ENCODE measurements around the gene SPECC1L.

The SPECC1L gene

DNA sequence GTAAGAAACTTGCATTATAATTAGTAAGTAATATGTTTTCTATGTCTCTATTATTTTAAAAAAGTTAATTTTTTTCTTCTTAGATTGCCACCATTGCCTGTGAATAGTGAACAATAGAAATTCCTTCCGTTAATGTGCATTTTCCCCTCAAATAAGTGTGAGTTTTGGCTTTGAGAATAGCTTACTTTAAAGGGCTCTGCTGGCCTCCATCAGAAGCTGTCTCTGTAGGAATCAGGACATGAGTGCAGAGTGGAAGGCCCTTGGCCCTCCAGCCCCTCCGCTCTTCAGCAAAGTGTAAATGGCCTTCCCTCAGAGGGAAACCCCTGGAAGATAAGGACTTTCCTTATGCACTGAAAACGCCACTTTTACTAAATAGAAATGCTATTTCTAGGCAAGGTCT is 132.7 kb downstream of the SPECC1L start:
- Histone ChIP-seq H3K4me2 (ENCODE audit: low read depth, low read length, poor library complexity, severe bottlenecking) (no peak overlapping the region), H3K9me3 (ENCODE audit: insufficient read depth, low read depth, low read length) (no peaks in the 10 kb centered on the region), H3K4me1 (ENCODE audit: insufficient read depth, low read length, poor library complexity, severe bottlenecking) (peaks cover 39% of the 10 kb centered on the region), H3K9me2 (replicated peaks; ENCODE audit: low read depth, low read length) (no peaks in the 10 kb centered on the region), H3K79me2 (ENCODE audit: insufficient read depth, low read length) (peaks cover 14% of the 10 kb centered on the region; the same call in 1 of the 2 replicates), H3K9ac (ENCODE audit: low read depth, low read length, poor library complexity, severe bottlenecking) (no peak overlapping the region), H4K20me1 (ENCODE audit: insufficient read depth, low read length, poor library complexity, severe bottlenecking) (no peaks in the 10 kb centered on the region), H3F3A (ENCODE audit: low read depth) (no peaks in the 10 kb centered on the region), H3K36me3 (ENCODE audit: insufficient read depth, low read length) (peaks cover 47% of the 10 kb centered on the region; the same call in 1 of the 2 replicates), H2AFZ (ENCODE audit: low read length) (no peak overlapping the region), H3K27me3 (ENCODE audit: insufficient read depth, low read length, poor library complexity, severe bottlenecking) (no peaks in the 10 kb centered on the region), H3K4me3 (ENCODE audit: low read length, poor library complexity, severe bottlenecking) (no peak overlapping the region)
- TF ChIP-seq, protein P1, sequence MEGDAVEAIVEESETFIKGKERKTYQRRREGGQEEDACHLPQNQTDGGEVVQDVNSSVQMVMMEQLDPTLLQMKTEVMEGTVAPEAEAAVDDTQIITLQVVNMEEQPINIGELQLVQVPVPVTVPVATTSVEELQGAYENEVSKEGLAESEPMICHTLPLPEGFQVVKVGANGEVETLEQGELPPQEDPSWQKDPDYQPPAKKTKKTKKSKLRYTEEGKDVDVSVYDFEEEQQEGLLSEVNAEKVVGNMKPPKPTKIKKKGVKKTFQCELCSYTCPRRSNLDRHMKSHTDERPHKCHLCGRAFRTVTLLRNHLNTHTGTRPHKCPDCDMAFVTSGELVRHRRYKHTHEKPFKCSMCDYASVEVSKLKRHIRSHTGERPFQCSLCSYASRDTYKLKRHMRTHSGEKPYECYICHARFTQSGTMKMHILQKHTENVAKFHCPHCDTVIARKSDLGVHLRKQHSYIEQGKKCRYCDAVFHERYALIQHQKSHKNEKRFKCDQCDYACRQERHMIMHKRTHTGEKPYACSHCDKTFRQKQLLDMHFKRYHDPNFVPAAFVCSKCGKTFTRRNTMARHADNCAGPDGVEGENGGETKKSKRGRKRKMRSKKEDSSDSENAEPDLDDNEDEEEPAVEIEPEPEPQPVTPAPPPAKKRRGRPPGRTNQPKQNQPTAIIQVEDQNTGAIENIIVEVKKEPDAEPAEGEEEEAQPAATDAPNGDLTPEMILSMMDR (conservative IDR thresholded peaks at IDR 0.05; ENCODE audit: low read length) = no peak
- no peak for TF ChIP-seq EZH2phosphoT487 (IDR thresholded peaks at IDR 0.05; ENCODE audit: borderline replicate concordance)

DNA sequence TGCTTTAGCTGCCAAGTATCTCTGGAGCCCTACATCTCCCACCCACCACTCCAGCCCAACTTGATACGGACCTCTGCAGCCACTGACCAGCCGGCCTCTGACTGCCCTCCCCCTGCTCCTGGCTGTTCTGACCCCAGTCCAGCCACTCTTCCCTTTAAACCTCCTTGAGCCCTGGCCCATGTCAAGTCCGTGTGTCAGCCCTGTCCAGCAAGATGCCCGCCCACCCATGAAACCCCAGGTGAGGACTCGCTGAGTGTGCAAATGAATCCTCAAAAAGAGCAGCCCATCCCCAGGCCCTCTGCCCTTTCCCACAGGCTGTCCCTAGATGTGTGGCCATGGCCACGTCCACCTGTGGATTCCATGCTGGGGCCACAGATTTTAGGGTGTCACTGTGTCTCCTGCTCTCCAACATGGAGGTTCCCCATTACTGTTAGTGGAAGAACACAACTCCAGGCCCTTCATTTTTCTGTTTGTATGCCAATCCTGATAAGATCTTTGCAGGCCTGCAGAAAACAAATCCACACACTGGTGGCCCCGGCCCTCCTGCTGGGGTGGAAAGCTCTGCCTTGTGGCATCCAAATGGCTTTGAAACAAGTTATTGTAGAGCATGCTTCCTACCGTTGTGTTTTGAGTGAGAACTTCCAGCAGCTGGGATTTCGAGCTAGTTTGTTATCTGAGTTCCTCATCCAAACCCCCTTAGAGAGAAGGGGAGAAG is 134.1 kb downstream of the SPECC1L start:
- Histone ChIP-seq H3K36me3 (ENCODE audit: insufficient read depth, low read length) (peaks cover 41% of the 10 kb centered on the region; the same call in 1 of the 2 replicates), H2AFZ (ENCODE audit: low read length) (no peak overlapping the region), H3K9me2 (replicated peaks; ENCODE audit: low read depth, low read length) (no peaks in the 10 kb centered on the region), H3K9me3 (ENCODE audit: insufficient read depth, low read depth, low read length) (no peaks in the 10 kb centered on the region), H3K9ac (ENCODE audit: low read depth, low read length, poor library complexity, severe bottlenecking) (no peak overlapping the region), H3K4me3 (ENCODE audit: low read length, poor library complexity, severe bottlenecking) (no peak overlapping the region), H3F3A (ENCODE audit: low read depth) (no peaks in the 10 kb centered on the region), H3K27me3 (ENCODE audit: insufficient read depth, low read length, poor library complexity, severe bottlenecking) (no peaks in the 10 kb centered on the region), H3K4me2 (ENCODE audit: low read depth, low read length, poor library complexity, severe bottlenecking) (no peak overlapping the region), H4K20me1 (ENCODE audit: insufficient read depth, low read length, poor library complexity, severe bottlenecking) (no peaks in the 10 kb centered on the region), H3K79me2 (ENCODE audit: insufficient read depth, low read length) (peaks cover 14% of the 10 kb centered on the region; the same call in 1 of the 2 replicates), H3K4me1 (ENCODE audit: insufficient read depth, low read length, poor library complexity, severe bottlenecking) (peaks cover 39% of the 10 kb centered on the region)
- TF ChIP-seq, protein P1 (conservative IDR thresholded peaks at IDR 0.05; ENCODE audit: low read length) = no peak
- TF ChIP-seq EZH2phosphoT487 (IDR thresholded peaks at IDR 0.05; ENCODE audit: borderline replicate concordance) = no peak

DNA sequence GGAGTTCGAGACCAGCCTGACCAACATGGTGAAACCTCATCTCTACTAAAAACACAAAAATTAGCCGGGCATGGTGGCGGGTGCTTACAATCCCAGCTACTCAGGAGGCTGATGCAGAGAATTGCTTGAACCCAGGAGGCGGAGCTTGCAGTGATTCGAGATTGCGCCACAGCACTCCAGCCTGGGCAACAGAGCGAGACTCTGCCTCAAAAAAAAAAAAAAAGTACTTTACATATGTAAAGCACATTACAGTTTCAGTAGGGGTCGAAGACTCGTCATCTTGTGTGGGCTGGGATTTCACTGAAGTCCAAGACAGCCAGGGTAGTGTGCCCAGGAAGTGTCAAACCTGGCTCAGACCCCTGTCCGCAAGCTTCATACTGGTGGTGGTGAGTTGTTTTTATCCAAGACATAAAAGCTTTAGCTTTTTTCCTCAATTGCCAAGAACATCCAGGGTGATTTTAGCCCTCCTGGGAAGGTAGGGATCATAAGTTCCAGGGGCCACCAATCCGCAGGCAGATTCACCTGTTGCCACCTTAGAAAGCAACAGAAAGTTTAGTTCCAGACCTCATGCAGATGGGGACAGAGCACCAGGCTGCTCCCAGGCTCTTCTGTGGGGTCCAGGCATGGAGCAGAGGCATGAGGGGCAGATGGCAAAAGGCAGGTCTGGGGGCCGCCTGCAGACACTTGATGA is 135.1 kb downstream of the SPECC1L start:
- no peaks in the 10 kb centered on the region for H4K20me1 ChIP-seq (ENCODE audit: insufficient read depth, low read length, poor library complexity, severe bottlenecking)
- no peaks in the 10 kb centered on the region for H3K9me2 ChIP-seq (replicated peaks; ENCODE audit: low read depth, low read length)
- H3K36me3 ChIP-seq (ENCODE audit: insufficient read depth, low read length) = peaks cover 41% of the 10 kb centered on the region; the same call in 1 of the 2 replicates
- peaks cover 14% of the 10 kb centered on the region; the same call in 1 of the 2 replicates for H3K79me2 ChIP-seq (ENCODE audit: insufficient read depth, low read length)
- H3K9ac ChIP-seq (ENCODE audit: low read depth, low read length, poor library complexity, severe bottlenecking) = no peak overlapping the region
- H3K4me3 ChIP-seq (ENCODE audit: low read length, poor library complexity, severe bottlenecking) = no peak overlapping the region
- H3K9me3 ChIP-seq (ENCODE audit: insufficient read depth, low read depth, low read length) = no peaks in the 10 kb centered on the region
- no peaks in the 10 kb centered on the region for H3F3A ChIP-seq (ENCODE audit: low read depth)
- peaks cover 42% of the 10 kb centered on the region for H3K4me1 ChIP-seq (ENCODE audit: insufficient read depth, low read length, poor library complexity, severe bottlenecking)
- no peak overlapping the region for H3K4me2 ChIP-seq (ENCODE audit: low read depth, low read length, poor library complexity, severe bottlenecking)
- no peaks in the 10 kb centered on the region for H3K27me3 ChIP-seq (ENCODE audit: insufficient read depth, low read length, poor library complexity, severe bottlenecking)
- TF ChIP-seq, protein P1 (conservative IDR thresholded peaks at IDR 0.05; ENCODE audit: low read length) = no peak
- TF ChIP-seq EZH2phosphoT487 (IDR thresholded peaks at IDR 0.05; ENCODE audit: borderline replicate concordance) = no peak
- H2AFZ ChIP-seq (ENCODE audit: low read length) = no peak overlapping the region

All from Loucy (cell line).